HG03045 (cell line): ENCODE results near the gene NKAIN2.
"Not testable (repeated sequence)": the region's sequence is repeated elsewhere in the genome, so short reads cannot be mapped to it uniquely, and the experiment has no call there.

Source experiments
- ATAC-seq: cut with Tn5 transposase; IDR thresholded peaks from one replicate; pipeline ENCODE4 v1.9.1; 2021; ENCODE audit warnings: mild to moderate bottlenecking, moderate library complexity; ENCODE audit not compliant: unreplicated experiment

Gene NKAIN2

GRCh38 chr6:124400261-124400999 is 596.8 kb downstream of the NKAIN2 start:
- ATAC-seq, result no peak

DNA sequence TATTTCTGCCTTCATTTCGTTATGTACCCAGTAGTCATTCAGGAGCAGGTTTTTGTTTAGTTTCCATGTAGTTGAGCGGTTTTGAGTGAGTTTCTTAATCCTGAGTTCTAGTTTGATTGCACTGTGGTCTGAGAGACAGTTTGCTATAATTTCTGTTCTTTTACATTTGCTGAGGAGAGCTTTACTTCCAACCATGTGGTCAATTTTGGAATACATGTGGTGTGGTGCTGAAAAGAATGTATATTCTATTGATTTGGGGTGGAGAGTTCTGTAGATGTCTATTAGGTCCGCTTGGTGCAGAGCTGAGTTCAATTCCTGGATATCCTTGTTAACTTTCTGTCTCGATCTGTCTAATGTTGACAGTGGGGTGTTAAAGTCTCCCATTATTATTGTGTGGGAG is 606.8 kb downstream of the NKAIN2 start:
- ATAC-seq, result not testable (repeated sequence)

DNA sequence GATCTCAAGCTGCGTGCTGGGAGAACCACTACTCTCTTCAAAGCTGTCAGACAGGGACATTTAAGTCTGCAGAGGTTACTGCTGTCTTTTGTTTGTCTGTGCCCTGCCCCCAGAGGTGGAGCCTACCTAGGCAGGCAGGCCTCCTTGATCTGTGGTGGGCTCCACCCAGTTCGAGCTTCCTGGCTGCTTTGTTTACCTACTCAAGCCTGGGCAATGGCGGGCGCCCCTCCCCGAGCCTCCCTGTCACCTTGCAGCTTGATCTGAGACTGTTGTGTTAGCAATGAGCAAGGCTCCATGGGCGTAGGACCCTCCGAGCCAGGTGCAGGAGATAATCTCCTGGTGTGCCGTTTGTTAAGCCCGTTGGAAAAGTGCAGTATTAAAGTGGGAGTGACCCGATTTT is 609.0 kb downstream of the NKAIN2 start:
- not testable (repeated sequence) for ATAC-seq

DNA sequence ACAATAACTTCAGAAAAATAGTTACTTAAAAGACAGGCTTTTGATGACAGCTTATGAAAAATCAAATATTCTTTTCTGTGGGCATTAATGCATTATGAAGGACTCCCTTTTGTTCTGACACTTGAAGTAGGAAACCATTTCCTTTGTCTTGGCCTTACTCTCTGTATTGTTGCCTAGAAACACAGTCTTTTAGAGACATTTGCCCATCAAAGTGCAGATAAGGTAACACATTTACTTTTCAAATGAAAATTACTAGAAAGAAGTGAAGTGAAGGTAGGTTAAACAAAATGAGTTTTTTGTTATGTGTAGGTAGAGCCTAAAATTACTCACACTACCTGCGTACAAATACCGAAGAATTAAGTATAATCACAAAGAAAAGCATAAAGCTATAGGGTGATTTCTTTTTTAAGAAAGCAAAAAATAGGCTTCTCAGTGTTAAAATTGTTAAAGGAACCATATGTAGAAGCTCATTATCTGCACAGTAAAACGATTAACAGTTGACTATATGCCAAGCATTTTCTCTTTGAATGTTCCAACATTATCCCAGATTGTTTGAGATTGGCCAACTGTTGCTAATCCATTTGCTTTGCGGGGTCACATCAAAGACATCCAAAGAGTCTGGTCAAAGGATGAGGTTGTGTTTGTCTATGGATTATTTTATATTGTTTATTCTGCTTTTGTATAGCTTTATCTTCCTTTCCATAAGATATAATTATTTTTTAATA is 616.6 kb downstream of the NKAIN2 start:
- no peak for ATAC-seq

GRCh38 chr6:124423621-124424020 is 620.0 kb downstream of the NKAIN2 start:
- no peak for ATAC-seq

- no peak for ATAC-seq
Measured at GRCh38 chr6:124430740-124431318, 627.2 kb downstream of the NKAIN2 start.

- no peak for ATAC-seq
Measured at GRCh38 chr6:124432620-124433019, 629.0 kb downstream of the NKAIN2 start.

DNA sequence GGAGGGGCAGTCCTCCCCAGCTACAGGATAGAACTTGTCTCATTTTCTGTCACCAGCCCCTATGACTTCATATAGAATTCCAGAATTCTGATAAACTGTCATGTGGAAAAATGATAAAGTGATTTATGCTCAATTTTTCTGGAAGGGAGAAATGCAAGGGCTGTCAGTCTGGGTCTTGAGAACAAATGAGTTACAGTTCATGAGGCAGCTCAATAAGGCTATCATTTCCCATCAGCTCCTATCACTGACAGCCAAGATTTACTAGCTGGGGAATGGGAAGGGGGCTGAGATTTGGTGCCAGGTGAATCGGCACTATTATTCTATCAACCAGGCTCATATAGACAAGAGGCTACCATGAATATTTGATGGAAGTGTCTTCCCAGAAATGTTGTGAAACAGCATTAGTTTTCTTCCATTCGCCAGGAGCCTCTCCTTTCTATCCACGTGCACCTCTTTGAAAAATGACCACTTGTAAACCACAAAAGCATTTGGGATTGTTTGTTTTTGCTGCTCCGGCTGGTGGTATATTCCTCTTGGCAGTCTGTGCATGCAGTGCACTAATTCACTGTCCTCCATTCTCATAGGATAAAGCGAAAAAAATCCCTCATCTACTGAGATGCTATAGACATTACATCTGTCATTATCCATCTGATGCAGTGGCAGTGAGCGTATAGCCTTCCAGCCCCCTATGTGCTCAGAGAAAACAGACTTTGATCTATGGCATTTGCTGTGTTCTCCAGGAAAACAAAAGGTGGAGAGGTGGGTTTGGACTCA is 629.9 kb downstream of the NKAIN2 start:
- no peak for ATAC-seq

DNA sequence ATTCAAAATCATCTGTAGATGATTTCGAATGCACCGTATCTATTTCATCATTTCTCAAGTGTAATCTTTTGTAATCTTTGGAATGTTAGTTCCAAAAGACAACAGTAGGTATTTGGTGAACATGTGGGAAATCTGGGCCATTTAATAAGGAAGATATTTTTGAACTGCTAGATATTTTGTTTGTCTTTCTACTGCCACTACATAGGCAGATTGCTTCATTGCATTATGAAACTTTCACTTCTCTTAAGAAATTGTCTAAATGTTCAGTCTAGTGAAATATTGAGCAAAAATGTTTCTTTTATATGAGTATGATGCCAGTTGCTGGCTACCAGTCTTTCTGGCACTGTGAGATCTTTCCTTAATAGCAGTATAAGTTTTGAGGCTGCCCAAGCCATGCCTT is 630.8 kb downstream of the NKAIN2 start:
- no peak for ATAC-seq

DNA sequence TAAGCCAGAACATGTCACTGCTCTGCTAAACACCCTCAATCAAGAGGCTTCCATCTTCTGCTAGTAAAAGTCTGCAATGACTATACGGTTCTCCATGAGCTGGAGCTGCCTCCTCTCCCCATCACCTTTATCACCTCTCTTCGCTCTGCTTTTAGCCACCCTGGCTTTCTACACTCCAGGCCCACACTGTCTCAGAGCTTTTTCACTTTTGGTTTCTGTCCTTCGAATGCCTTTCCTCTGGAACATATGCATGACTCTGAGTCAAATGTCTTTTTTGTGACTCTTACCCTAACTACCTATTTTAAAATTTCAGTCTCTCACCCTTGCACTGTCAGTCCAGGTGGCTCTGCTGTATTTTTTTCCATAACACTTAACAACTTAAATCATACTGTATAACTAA is 633.1 kb downstream of the NKAIN2 start:
- no peak for ATAC-seq

GRCh38 chr6:124438546-124439065 is 634.9 kb downstream of the NKAIN2 start:
- no peak for ATAC-seq

- no peak for ATAC-seq
Measured at GRCh38 chr6:124441450-124441849, 637.8 kb downstream of the NKAIN2 start.

DNA sequence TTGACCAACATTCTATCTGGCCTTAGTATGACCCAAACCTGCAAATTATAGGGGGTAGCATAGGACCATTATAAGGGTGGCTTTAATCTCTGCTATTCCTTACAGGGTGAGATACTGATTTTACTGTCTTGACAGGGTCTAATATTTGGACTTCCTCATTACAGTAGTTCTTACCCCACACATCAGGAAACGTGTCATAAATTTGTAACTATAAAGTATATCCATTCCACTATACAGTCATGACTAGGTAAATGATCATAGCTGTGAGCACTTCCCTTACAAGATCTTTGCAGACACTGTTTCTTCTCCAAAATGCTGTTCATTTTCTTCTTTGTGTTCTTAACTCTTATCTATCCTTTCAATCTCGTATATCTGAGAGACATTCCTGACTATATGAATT is 639.9 kb downstream of the NKAIN2 start:
- ATAC-seq, result no peak

GRCh38 chr6:124445581-124445980 is 641.9 kb downstream of the NKAIN2 start:
- no peak for ATAC-seq

DNA sequence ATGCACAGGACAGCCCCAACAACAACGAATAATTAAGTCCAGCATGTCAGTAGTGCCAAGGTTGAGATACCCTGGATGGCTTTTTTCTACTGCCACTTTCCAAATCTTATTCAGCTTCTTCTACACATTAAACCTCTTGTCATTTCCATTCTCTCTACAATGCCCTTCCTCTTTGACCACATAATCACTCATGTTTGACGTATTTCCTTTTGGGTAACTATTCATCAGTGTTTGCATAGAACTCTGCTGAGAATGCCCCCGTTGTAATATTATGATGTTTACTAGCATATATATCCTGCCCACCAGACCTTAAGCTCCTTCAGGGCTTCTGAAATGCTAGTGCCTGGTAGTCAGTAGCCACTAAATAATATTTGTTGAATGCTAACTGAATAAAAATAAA is 643.3 kb downstream of the NKAIN2 start:
- ATAC-seq, result no peak

DNA sequence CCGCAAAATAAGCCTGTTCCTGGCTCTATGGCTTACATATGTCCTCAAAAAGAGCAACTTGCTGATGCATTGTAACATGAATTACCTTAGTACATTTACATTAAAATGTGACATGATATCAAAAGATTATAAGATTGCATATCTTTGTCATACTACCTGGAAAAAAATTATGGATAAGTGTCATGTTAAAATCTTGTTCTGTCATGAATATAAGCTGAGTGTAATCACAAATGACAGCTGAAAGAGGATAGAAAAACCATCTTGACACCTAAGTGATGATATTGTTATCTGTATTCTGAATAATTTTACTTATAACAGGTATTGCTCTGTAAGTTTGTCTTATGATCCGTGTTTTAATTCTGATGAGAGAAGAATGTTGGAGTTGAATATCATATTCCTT is 655.6 kb downstream of the NKAIN2 start:
- ATAC-seq, result no peak

- ATAC-seq, result no peak
Measured at GRCh38 chr6:124462750-124463149, 659.1 kb downstream of the NKAIN2 start.

- no peak for ATAC-seq
Measured at GRCh38 chr6:124463271-124463670, 659.6 kb downstream of the NKAIN2 start.

GRCh38 chr6:124464600-124464999 is 660.9 kb downstream of the NKAIN2 start:
- not testable (repeated sequence) for ATAC-seq

DNA sequence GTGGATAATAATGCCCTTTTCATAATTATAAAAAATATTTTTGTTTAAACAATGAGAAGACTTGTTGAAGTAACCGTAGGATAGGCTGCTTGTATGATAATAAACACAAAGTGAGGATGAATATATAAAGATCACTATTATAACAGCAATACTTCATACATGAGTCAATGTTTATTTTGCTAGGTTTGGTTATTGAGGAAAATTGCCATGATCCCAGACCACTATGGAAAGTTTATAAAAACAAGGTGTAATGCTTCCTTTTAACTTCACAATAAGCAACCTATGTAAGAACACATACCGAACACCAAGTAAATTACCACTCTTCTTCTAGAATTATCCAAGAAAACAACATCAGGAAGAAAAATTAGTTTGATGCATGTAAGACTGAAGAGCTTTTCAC is 663.3 kb downstream of the NKAIN2 start:
- ATAC-seq, result no peak

DNA sequence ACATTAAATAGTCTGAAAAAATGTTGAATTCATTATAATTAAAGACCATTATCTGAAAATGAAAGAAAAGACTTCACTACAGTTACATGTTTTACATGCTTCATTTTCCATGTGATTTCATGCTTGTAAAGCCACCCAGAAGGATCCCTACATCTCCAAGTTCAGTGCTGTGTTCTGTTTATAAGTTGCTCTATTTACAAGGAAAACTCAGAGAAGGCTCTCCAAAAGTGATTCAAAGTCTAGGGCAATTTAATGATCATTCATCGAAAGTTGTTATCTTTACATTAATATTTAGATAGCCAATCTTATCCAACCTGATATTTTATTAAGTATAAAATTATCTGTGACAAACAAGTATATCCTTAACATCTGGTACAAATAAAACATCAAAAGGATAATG is 663.7 kb downstream of the NKAIN2 start:
- no peak for ATAC-seq
